ENCODE measurements around the gene CREB3L2.

GRCh38 chr7:137846549-137846826, 155.4 kb downstream of the CREB3L2 start:
- TF ChIP-seq CTCF (IDR thresholded peaks at IDR 0.05) (no peak), EZH2 (IDR thresholded peaks at IDR 0.05; ENCODE audit: borderline replicate concordance, insufficient read depth, low read depth, low read length, poor library complexity, severe bottlenecking) (no peak)

Measured in B cell (primary cell).